Measurements from ENCODE around the gene BCL2L12. TPM values are rescaled to one million over a fixed set of nuclear protein-coding genes. Genes with fewer than 3 reads are reported as not detected.

The BCL2L12 gene
- total RNA-seq, 4 donors from 2014 or later, result 4.2 to 9.9 (median 6.0) TPM

DNA sequence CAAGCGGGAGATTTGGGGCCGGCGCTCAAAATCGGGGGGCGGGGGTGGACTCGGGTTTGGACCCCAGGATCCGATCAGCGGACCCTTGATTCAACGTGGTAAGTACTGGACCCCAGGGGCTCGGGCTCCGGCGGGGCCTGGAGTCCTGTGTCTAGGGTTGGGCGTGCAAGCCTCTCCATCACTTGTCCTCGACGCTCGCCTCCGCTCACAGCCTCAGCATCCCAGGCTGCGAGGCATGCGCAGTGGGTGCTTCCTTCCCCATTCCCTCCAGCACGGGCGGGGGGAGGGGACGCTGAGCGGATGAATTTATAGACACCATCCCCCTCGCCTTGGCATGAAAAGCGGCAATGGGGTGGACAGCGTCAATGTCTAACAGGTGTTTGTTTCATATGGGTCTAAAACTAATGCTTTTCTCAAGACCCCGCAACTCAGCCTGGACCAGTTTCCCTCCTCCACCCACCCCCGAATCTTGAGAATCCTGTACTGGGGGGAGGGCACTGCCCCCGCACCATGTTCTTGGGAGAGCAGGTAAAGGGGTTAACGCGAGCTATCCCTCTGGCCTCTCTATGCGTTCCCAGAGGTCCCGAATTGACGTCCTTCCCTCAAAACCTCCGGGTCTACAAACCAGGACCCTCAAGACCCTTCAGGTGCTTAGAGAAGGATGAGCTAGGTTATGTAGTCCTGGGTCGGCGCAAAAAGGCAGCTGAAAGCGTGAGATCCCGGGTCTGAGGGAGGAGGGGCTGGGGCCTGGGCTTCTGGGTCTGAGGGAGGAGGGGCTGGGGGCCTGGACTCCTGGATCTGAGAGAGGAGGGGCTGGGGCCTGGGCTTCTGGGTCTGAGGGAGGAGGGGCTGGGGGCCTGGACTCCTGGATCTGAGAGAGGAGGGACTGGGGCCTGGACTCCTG is 25.8 kb downstream of the BCL2L12 start:
- H3K9me3 ChIP-seq, result no peaks in the 10 kb centered on the region
- H3K27me3 ChIP-seq, result peaks cover 0 to 43% (median 13%) of the 10 kb centered on the region in 4 donors
- intact Hi-C loops (cut with DNase I), result no loop called here
- DNase-seq (ENCODE audit: extremely low spot score), result no peak
- peak overlapping the region; percentile 51 to 63 (median 54) for H3K4me3 ChIP-seq
- 9% methylated on average over 28 of the region's 39 CpGs for WGBS
- peaks cover 7 to 20% (median 16%) of the 10 kb centered on the region in 4 donors for H3K36me3 ChIP-seq
- peaks cover 31 to 37% (median 33%) of the 10 kb centered on the region in 4 donors for H3K4me1 ChIP-seq
- TF ChIP-seq, protein P1, sequence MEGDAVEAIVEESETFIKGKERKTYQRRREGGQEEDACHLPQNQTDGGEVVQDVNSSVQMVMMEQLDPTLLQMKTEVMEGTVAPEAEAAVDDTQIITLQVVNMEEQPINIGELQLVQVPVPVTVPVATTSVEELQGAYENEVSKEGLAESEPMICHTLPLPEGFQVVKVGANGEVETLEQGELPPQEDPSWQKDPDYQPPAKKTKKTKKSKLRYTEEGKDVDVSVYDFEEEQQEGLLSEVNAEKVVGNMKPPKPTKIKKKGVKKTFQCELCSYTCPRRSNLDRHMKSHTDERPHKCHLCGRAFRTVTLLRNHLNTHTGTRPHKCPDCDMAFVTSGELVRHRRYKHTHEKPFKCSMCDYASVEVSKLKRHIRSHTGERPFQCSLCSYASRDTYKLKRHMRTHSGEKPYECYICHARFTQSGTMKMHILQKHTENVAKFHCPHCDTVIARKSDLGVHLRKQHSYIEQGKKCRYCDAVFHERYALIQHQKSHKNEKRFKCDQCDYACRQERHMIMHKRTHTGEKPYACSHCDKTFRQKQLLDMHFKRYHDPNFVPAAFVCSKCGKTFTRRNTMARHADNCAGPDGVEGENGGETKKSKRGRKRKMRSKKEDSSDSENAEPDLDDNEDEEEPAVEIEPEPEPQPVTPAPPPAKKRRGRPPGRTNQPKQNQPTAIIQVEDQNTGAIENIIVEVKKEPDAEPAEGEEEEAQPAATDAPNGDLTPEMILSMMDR (IDR thresholded peaks at IDR 0.05), result no peak
- TF ChIP-seq EP300 (IDR thresholded peaks at IDR 0.05) (no peak), POLR2AphosphoS5 (IDR thresholded peaks at IDR 0.05) (no peak), POLR2A (IDR thresholded peaks at IDR 0.05; ENCODE audit: low read depth) (no peak)
- peak overlapping the region in 3 of 4 donors; percentile 59 to 70 (median 67) for H3K27ac ChIP-seq (replicated peaks in 1 of 4)

GRCh38 chr19:49692147-49692506 is 26.4 kb downstream of the BCL2L12 start:
- peaks cover under 1 to 14% (median 10%) of the 10 kb centered on the region in 4 donors for H3K36me3 ChIP-seq
- TF ChIP-seq POLR2A (IDR thresholded peaks at IDR 0.05; ENCODE audit: low read depth), result no peak
- H3K9me3 ChIP-seq, result no peaks in the 10 kb centered on the region
- no peak for DNase-seq (ENCODE audit: extremely low spot score)
- no peak overlapping the region for H3K27ac ChIP-seq (replicated peaks in 1 of 4)
- H3K4me1 ChIP-seq, result peaks cover 31 to 34% (median 33%) of the 10 kb centered on the region in 4 donors
- peaks cover 0 to 43% (median 13%) of the 10 kb centered on the region in 4 donors for H3K27me3 ChIP-seq
- WGBS, result 69% methylated on average over 16 of the region's 16 CpGs
- peak overlapping the region in 1 of 4 donors; percentile 51 for H3K4me3 ChIP-seq
- intact Hi-C loops (cut with DNase I), result no loop called here

DNA sequence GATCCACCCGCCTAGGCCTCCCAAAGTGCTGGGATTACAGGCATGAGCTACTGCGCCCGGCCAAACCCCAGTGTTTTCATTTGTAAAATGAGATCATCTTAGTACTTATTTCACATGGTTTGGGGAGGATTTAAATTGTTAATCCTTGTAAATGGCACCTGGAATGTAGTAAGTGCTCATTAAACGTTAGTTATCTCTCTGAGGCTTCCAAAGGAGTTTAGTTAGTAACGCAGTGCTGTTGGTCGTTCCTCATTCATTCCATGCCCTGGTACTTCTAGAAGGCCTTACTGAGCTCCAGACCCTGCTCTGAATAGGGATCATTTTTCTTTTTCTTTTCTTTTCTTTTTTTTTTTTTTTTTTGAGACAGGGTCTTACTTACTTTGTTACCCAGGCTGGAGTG is 30.4 kb downstream of the BCL2L12 start:
- Histone ChIP-seq H3K4me3 (no peak overlapping the region), H3K27me3 (peaks cover 0 to 19% (median 4%) of the 10 kb centered on the region in 4 donors), H3K4me1 (peaks cover 2 to 10% (median 9%) of the 10 kb centered on the region in 4 donors), H3K36me3 (no peaks in the 10 kb centered on the region), H3K27ac (replicated peaks in 1 of 4) (no peak overlapping the region), H3K9me3 (no peaks in the 10 kb centered on the region)
- TF ChIP-seq POLR2A (IDR thresholded peaks at IDR 0.05; ENCODE audit: low read depth), result no peak
- TF ChIP-seq, protein P1 (IDR thresholded peaks at IDR 0.05), result no peak
- no peak for TF ChIP-seq EP300 (IDR thresholded peaks at IDR 0.05)
- no peak for TF ChIP-seq POLR2AphosphoS5 (IDR thresholded peaks at IDR 0.05)
- intact Hi-C loops (cut with DNase I), result no loop called here
- no peak for DNase-seq (ENCODE audit: extremely low spot score)
- 81% methylated on average over 6 of the region's 6 CpGs for WGBS

DNA sequence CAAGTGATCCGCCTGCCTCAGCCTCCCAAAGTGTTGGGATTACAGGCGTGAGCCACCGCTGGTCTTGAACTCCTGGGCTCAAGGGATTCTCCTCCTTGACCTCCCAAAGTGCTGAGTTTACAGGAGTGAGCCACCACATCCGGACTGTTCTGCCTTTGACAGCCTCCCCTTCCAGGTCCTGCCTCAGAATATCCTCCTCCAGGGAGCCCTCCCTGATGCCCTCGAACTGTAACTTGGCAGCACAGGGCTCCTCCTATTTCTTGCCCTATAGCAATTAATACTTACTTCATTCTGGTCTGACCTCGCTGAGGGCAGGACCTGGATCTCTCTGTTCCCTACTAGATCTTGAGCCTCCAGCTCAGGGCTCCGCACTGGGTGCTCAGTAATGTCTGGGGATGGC is 31.1 kb downstream of the BCL2L12 start:
- H3K27ac ChIP-seq (replicated peaks in 1 of 4), result no peak overlapping the region
- H3K36me3 ChIP-seq, result no peaks in the 10 kb centered on the region
- H3K9me3 ChIP-seq, result no peaks in the 10 kb centered on the region
- H3K4me1 ChIP-seq, result peaks cover 0 to 2% (median 2%) of the 10 kb centered on the region in 4 donors
- H3K27me3 ChIP-seq, result peaks cover 0 to 15% (median under 1%) of the 10 kb centered on the region in 4 donors
- intact Hi-C loops (cut with DNase I), result no loop called here
- TF ChIP-seq, protein P1 (IDR thresholded peaks at IDR 0.05), result no peak
- TF ChIP-seq POLR2A (IDR thresholded peaks at IDR 0.05; ENCODE audit: low read depth) (no peak), POLR2AphosphoS5 (IDR thresholded peaks at IDR 0.05) (no peak)
- no peak for DNase-seq (ENCODE audit: extremely low spot score)
- no peak overlapping the region for H3K4me3 ChIP-seq
- 94% methylated on average over 7 of the region's 7 CpGs for WGBS

- Histone ChIP-seq H3K9me3 (no peaks in the 10 kb centered on the region), H3K27ac (replicated peaks in 1 of 4) (no peak overlapping the region), H3K4me1 (no peaks in the 10 kb centered on the region), H3K36me3 (no peaks in the 10 kb centered on the region), H3K4me3 (no peak overlapping the region), H3K27me3 (peaks cover 0 to 6% (median 0%) of the 10 kb centered on the region in 4 donors)
- TF ChIP-seq POLR2AphosphoS5 (IDR thresholded peaks at IDR 0.05) (no peak), EP300 (IDR thresholded peaks at IDR 0.05) (no peak), POLR2A (IDR thresholded peaks at IDR 0.05; ENCODE audit: low read depth) (no peak)
- TF ChIP-seq, protein P1 (IDR thresholded peaks at IDR 0.05), result no peak
- intact Hi-C loops (cut with DNase I), result no loop called here
- DNase-seq (ENCODE audit: extremely low spot score), result no peak
- 88% methylated on average over 5 of the region's 5 CpGs for WGBS
Measured at GRCh38 chr19:49699364-49699763, 33.6 kb downstream of the BCL2L12 start.
